ENCODE measurements around the gene SECISBP2L. TPM values are rescaled to one million over a fixed set of nuclear protein-coding genes. Genes with fewer than 3 reads are reported as not detected.

SECISBP2L gene
- total and polyA plus RNA-seq, 9 of the 15 experiments (the other 6 are each of a cell fraction or from before 2014, with no cell fraction given) = 0.55 to 14.1 (median 10.4) TPM

DNA sequence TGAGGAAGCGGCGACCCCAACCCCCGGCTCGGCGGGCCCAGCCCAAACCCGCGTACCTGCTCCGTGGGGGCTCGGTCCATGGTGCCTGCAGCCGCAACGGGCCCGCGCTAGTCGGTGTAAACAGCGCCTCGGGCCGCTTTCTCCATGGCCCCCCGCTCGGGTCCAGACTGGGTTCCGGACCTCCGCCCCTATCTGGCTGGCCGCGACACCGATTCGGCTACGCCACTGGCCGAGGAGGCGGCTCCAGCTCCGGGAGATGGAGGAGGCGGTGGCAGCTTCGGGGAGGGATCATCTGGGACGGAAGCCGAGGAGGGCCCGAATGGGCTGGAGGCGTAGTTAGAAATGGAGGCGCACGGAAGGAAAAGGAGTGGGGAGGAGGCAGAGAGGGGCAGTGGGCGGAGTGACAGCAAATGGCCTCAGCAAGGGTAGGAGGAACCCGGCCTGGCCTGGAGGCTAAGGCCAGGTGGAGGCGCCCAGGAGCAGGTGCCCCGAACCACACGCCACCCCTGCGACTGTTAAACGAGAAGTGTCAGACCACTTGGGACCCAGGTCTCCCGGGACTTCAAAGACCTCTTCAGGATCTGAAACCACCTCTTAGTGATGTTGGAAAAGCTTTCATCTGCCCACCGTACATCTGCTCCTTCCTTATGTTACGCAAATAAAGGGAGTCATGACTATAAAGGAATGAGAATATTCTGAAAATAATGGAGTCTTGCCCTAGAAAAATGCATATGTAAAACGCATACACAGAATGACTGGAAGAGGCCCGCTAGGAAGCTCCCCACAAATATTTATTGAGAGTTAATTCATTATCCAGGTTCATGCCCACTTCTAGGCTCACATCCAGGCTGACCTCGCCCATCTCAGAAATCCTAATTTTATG, at the start of gene SECISBP2L (continued):
- TF ChIP-seq RBBP5 (IDR thresholded peaks at IDR 0.05; ENCODE audit: borderline replicate concordance, insufficient read depth, low read length, poor library complexity, severe bottlenecking) = peak; percentile 94
- TF ChIP-seq RFX1 (IDR thresholded peaks at IDR 0.05) = no peak
- no peak for TF ChIP-seq SRSF9 (IDR thresholded peaks at IDR 0.05; ENCODE audit: borderline replicate concordance, low read depth, low read length)
- no peak for TF ChIP-seq SLC30A9 (CRISPR knock-in tag; IDR thresholded peaks at IDR 0.05)
- peak; percentile 85 for TF ChIP-seq SP1 (CRISPR knock-in tag; IDR thresholded peaks at IDR 0.05)
- TF ChIP-seq RREB1 (CRISPR knock-in tag; IDR thresholded peaks at IDR 0.05) = 0 out of 2 replicates have a peak, but pooled peaks have one; percentile 34
- no peak for TF ChIP-seq IFI16 (CRISPR knock-in tag; IDR thresholded peaks at IDR 0.05)
- TF ChIP-seq TAF1 (IDR thresholded peaks at IDR 0.05; ENCODE audit: control insufficient read depth, extremely low read depth, insufficient read depth, low read length, severe bottlenecking) = peak; percentile 67
- TF ChIP-seq ZNF398 (CRISPR knock-in tag; IDR thresholded peaks at IDR 0.05) = no peak
- no peak for TF ChIP-seq CHD1 (IDR thresholded peaks at IDR 0.05; ENCODE audit: low read length)
- TF ChIP-seq U2AF1 (optimal IDR thresholded peaks at IDR 0.05; ENCODE audit: low read depth, low read length) = no peak
- no peak for TF ChIP-seq MED1 (CRISPR knock-in tag; IDR thresholded peaks at IDR 0.05; ENCODE audit: borderline replicate concordance)
- no peak for TF ChIP-seq NFE2L1 (tag; IDR thresholded peaks at IDR 0.05; ENCODE audit: borderline replicate concordance, low read depth)
- peak in 1 of 2 experiments; percentile 40; a peak in 1 of 4 replicates for TF ChIP-seq SRF (CRISPR knock-in tag; IDR thresholded peaks at IDR 0.05)
- TF ChIP-seq FOXA1 (IDR thresholded peaks at IDR 0.05; ENCODE audit: borderline replicate concordance) = no peak
- TF ChIP-seq LARP7 (IDR thresholded peaks at IDR 0.05) = 0 out of 2 replicates have a peak, but pooled peaks have one; percentile 50
- no peak for TF ChIP-seq GTF2F1 (IDR thresholded peaks at IDR 0.05; ENCODE audit: low read depth, low read length)
- no peak for TF ChIP-seq NFXL1 (CRISPR knock-in tag; IDR thresholded peaks at IDR 0.05)
- no peak for TF ChIP-seq ZKSCAN8 (CRISPR knock-in tag; IDR thresholded peaks at IDR 0.05)
- TF ChIP-seq FIP1L1 (IDR thresholded peaks at IDR 0.05; ENCODE audit: low read depth, low read length, poor library complexity, severe bottlenecking) = peak; percentile 65
- TF ChIP-seq ZKSCAN3 (CRISPR knock-in tag; IDR thresholded peaks at IDR 0.05) = no peak
